ENCODE results near the gene POLA1.

The POLA1 gene

GRCh38 chrX:25016938-25017598, 323.4 kb downstream of the POLA1 start:
- H3K4me3 ChIP-seq (ENCODE audit: low read depth, low read length) = no peak overlapping the region
- TF ChIP-seq CTCF (IDR thresholded peaks at IDR 0.05) = no peak
- no peak overlapping the region for H2AFZ ChIP-seq
- H3K4me2 ChIP-seq (ENCODE audit: low read length) = no peak overlapping the region
- peaks cover 4% of the 10 kb centered on the region for H3K27me3 ChIP-seq (ENCODE audit: control insufficient read depth, insufficient read depth, low read length)
- H3K9ac ChIP-seq = no peak overlapping the region
- no peaks in the 10 kb centered on the region for H3K9me3 ChIP-seq (ENCODE audit: control insufficient read depth, low read length)
- H3K79me2 ChIP-seq = no peaks in the 10 kb centered on the region
- no peaks in the 10 kb centered on the region for H3K36me3 ChIP-seq (ENCODE audit: control insufficient read depth, insufficient read depth, low read length)
- H3K27ac ChIP-seq = no peak overlapping the region
- no peaks in the 10 kb centered on the region for H3K4me1 ChIP-seq

- H3K4me1 ChIP-seq = no peaks in the 10 kb centered on the region
- H3K27me3 ChIP-seq (ENCODE audit: control insufficient read depth, insufficient read depth, low read length) = peaks cover 4% of the 10 kb centered on the region
- H3K36me3 ChIP-seq (ENCODE audit: control insufficient read depth, insufficient read depth, low read length) = no peaks in the 10 kb centered on the region
- H3K79me2 ChIP-seq = no peaks in the 10 kb centered on the region
- no peak overlapping the region for H3K9ac ChIP-seq
- H3K4me2 ChIP-seq (ENCODE audit: low read length) = no peak overlapping the region
- H3K9me3 ChIP-seq (ENCODE audit: control insufficient read depth, low read length) = no peaks in the 10 kb centered on the region
- no peak overlapping the region for H3K4me3 ChIP-seq (ENCODE audit: low read depth, low read length)
- TF ChIP-seq CTCF (IDR thresholded peaks at IDR 0.05) = no peak
- no peak overlapping the region for H2AFZ ChIP-seq
- no peak overlapping the region for H3K27ac ChIP-seq
These were observed 324.0 kb downstream of the POLA1 start for GRCh38 chrX:25017667-25018247.

GRCh38 chrX:25018682-25019081, 325.0 kb downstream of the POLA1 start:
- Histone ChIP-seq H3K9me3 (ENCODE audit: control insufficient read depth, low read length) (no peaks in the 10 kb centered on the region), H2AFZ (no peak overlapping the region), H3K4me3 (ENCODE audit: low read depth, low read length) (no peak overlapping the region), H3K36me3 (ENCODE audit: control insufficient read depth, insufficient read depth, low read length) (no peaks in the 10 kb centered on the region), H3K79me2 (no peaks in the 10 kb centered on the region), H3K27me3 (ENCODE audit: control insufficient read depth, insufficient read depth, low read length) (peaks cover 4% of the 10 kb centered on the region), H3K4me2 (ENCODE audit: low read length) (no peak overlapping the region), H3K27ac (no peak overlapping the region), H3K9ac (no peak overlapping the region), H3K4me1 (no peaks in the 10 kb centered on the region)
- no peak for TF ChIP-seq CTCF (IDR thresholded peaks at IDR 0.05)

- Histone ChIP-seq H3K36me3 (ENCODE audit: control insufficient read depth, insufficient read depth, low read length) (no peaks in the 10 kb centered on the region), H3K4me2 (ENCODE audit: low read length) (no peak overlapping the region), H2AFZ (no peak overlapping the region), H3K9ac (no peak overlapping the region), H3K79me2 (no peaks in the 10 kb centered on the region), H3K27me3 (ENCODE audit: control insufficient read depth, insufficient read depth, low read length) (peaks cover 4% of the 10 kb centered on the region), H3K9me3 (ENCODE audit: control insufficient read depth, low read length) (no peaks in the 10 kb centered on the region), H3K4me1 (no peaks in the 10 kb centered on the region), H3K4me3 (ENCODE audit: low read depth, low read length) (no peak overlapping the region), H3K27ac (no peak overlapping the region)
- TF ChIP-seq CTCF (IDR thresholded peaks at IDR 0.05) = no peak
These were observed 326.1 kb downstream of the POLA1 start for GRCh38 chrX:25019707-25020390.

All from parathyroid adenoma (tissue), 2 donors.